ENCODE results near the gene EMX2.

The EMX2 gene

GRCh38 chr10:117545141-117546019, 2.8 kb downstream of the EMX2 start:
- no peak for DNase-seq

- DNase-seq, result no peak
Observed at GRCh38 chr10:117546020-117546580, 3.6 kb downstream of the EMX2 start.

- no peak for DNase-seq
Observed at GRCh38 chr10:117546581-117547015, 4.1 kb downstream of the EMX2 start.

GRCh38 chr10:117547016-117547715, 4.6 kb downstream of the EMX2 start:
- no peak for DNase-seq

DNA sequence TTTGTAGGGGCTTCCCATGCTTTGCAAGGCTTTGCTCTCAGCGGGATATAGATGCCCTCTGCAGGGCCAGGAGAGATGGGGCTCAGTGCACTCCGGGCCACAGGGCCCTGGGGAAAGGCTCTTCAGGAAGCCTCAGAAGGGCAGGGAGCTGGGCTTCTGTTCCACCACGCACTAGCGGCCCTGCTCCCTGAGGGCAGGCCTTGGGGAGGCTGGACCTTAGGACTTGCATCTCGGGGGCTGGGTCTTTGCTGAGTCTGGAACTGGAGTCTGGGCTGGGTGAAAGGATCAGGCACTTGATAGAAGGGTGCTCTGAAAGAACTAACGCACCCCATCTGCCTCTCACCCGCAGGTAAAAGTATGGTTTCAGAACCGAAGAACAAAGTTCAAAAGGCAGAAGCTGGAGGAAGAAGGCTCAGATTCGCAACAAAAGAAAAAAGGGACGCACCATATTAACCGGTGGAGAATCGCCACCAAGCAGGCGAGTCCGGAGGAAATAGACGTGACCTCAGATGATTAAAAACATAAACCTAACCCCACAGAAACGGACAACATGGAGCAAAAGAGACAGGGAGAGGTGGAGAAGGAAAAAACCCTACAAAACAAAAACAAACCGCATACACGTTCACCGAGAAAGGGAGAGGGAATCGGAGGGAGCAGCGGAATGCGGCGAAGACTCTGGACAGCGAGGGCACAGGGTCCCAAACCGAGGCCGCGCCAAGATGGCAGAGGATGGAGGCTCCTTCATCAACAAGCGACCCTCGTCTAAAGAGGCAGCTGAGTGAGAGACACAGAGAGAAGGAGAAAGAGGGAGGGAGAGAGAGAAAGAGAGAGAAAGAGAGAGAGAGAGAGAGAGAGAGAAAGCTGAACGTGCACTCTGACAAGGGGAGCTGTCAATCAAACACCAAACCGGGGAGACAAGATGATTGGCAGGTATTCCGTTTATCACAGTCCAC, 5.4 kb downstream of the EMX2 start:
- no peak for DNase-seq

DNA sequence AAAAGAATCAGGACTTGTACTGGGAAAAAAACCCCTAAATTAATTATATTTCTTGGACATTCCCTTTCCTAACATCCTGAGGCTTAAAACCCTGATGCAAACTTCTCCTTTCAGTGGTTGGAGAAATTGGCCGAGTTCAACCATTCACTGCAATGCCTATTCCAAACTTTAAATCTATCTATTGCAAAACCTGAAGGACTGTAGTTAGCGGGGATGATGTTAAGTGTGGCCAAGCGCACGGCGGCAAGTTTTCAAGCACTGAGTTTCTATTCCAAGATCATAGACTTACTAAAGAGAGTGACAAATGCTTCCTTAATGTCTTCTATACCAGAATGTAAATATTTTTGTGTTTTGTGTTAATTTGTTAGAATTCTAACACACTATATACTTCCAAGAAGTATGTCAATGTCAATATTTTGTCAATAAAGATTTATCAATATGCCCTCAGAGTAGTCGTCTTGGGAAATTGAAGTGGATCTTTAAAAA, 6.6 kb downstream of the EMX2 start:
- DNase-seq, result no peak

DNA sequence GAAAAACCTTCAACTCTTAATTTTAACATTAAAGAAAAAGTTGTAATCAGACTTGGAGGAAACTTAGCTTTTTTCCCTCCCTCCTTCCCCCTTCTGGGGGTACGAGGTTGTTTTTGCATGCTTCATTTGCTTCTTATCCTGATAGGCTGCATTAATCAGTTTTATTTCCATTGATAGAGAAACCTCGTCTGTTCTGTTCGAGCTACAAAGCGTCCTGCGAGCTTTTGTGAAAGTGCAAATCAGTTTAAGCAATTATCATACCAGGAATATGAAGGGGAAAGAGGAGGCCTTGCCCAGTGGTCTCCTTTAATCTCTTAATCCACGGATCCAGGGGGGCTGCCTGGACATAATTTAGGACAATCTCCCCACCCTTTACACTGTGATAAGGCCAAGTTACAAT, 7.5 kb downstream of the EMX2 start:
- no peak for DNase-seq

GRCh38 chr10:117550599-117551329, 8.2 kb downstream of the EMX2 start:
- no peak for DNase-seq

- no peak for DNase-seq
Observed at GRCh38 chr10:117551330-117552155, 9.0 kb downstream of the EMX2 start.

DNA sequence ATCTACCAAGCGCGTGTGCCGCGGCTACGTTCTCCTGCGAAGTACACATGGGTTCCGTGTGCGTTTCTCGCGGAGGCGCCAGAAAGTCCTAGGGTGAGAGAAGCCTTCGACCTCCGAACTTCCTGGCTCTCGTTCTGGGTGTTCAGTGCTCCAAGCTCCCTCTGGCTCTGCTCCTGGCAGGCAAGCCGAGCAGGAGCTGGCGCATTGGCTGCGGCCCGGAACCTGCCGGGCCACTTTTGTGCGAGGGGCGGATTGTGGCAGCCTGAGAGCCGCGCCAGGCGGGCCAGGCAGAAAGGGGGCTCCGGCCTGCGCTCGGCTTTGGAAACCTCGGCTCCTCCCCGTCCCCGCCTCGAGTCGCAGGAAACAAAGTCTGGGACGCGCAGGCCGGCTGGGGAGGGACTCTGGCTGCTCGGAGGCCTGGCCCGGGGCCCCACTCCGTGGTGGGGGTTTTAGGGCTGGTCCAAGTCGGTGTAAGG, 9.6 kb downstream of the EMX2 start:
- DNase-seq, result no peak

DNA sequence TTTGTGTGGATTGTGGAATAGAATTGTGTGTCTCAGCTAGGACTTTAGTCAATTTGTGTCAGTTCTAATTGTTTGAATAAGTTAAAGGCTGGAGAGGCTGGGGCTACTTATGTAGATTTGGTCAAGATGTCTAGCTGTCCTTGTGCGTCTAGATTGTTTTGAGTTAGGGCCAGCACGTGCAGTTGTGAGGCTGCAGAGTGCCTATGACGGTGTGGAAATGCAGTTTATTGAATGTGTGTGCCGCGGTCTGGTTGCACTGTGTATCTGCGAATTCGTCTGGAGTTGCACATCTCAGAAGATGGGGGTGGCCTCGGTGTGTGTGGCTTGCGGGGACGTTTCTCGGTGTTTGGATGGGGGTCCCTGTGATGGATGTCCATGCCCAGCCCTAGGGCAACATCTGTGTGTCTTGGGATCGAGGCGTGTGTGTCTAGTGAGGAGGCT, 10.2 kb downstream of the EMX2 start:
- DNase-seq, result no peak

- DNase-seq, result no peak
Observed at GRCh38 chr10:117553142-117553814, 10.7 kb downstream of the EMX2 start.

GRCh38 chr10:117553815-117554172, 11.2 kb downstream of the EMX2 start:
- DNase-seq, result no peak

DNA sequence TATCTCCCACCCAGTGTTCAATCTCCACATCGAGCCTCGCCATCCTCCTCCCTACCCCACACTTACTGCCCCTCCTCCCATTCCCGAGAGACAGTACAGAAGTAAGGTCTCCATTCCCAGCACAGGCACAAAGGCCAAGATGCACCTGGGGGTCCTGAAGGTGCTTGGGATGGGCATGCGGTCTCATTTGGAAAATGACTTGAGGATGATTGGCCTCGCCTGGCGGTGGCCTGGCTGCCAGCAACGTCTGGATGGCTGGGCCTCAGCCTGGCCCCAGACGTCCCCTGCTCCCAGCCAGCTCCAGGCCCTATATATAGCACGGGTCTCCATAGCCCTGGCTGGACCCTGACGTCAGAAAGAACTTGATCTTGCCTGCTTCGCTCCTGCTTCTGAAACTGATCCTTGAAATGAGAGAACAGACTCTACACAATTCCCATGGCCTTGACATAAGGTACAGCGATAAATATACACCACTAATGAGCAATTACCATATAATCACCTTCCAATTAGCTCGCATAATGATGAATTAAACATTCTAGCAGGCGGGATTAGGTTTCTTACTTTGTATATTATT, 11.8 kb downstream of the EMX2 start:
- no peak for DNase-seq

- DNase-seq, result no peak
Observed at GRCh38 chr10:117555017-117555416, 12.5 kb downstream of the EMX2 start.

DNA sequence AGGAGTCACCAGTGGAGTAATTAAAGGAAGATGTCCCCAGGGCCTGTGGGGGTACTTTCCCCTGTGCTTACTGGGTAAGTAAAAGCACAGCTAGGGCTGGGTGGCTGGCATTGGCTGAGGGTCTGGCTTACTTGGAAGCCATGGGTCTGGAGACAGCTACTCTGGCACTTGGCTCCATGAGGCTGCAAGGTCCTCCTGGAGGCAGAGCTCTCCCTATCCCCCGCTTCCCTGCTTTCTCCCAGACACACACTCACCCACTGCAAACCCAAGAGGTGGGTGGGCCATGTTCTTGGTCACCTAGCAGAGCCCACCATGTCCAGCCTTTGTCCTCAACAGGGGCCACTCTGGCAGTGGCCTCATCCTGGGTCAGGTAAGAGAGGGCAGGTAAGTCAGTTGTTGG, 13.3 kb downstream of the EMX2 start:
- no peak for DNase-seq

DNA sequence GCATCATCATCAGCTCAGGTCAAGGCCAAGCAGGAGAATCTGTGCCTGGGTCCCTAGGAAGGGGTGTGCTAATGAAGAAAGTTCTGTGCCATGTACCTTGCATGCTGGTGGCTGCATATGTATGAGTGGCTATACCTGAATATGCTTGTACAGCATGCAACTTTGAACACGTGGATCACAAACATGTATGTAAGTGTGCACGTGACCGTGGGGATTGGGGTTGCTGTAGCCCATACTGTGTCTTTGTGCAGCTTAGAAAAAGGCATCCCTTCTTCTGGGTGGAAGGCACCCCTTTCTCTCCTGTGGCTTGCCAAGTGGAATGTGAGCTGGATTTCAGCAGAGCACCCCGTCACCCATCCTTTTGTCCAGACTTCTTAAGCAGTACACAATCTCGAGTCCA, 13.8 kb downstream of the EMX2 start:
- DNase-seq, result no peak

DNA sequence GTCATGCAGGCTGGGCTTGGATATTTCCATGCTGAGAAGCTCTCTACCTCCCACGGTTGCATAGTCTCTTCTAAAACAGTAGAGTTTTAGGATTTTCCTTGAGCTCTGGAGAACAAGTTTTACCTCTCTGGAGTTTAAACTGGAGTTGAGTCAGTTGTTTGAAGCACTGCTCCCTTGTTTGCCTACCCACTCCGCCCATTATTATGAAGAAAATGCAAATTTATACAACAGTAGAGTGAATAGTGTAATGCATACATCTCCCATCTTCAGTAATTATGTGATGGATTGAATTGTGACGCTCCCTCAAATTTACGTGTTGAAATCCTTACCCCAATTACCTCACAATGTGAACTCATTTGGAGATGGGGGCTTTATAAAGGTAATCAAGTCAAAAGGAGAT, 17.2 kb downstream of the EMX2 start:
- no peak for DNase-seq

DNA sequence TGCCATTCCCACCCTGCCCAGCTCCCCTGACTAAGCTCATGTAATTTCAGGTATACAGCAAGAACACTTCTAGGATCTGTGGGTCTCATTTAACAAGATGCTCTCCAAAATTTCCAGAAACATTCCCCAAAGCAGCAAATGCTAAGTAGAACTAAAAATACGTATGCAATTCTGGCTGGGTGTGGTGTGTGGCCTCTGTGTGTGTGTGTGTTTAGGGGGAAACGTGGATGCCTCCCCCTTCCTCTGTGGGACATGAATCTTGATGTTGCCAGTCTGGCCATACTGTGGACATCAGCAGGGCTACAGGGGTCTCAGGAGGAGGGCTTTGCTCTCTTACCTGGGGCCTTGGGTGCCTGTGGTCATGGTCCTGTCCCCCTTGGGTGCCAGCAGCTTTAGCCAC, 18.4 kb downstream of the EMX2 start:
- no peak for DNase-seq

- DNase-seq, result no peak
Observed at GRCh38 chr10:117562220-117562619, 19.7 kb downstream of the EMX2 start.
